Testis (tissue), 3 donors: Measurements from ENCODE around the gene MAGI2. TPM values are rescaled to one million over a fixed set of nuclear protein-coding genes. Genes with fewer than 3 reads are reported as not detected.

Source experiments
- DNase-seq: peaks from one replicate; pipeline ENCODE4 v3.0.0-alpha.2; 2019
- H3K27ac ChIP-seq, 2 donors: fragments of 200-600 bp; sonication (generic); one replicate each; pipeline ENCODE4 v1.5.1; 2019
- H3K27me3 ChIP-seq: fragments of 200-600 bp; sonication (generic); one replicate; pipeline ENCODE4 v1.5.1; 2019
- H3K36me3 ChIP-seq: fragments of 200-600 bp; sonication (generic); one replicate; pipeline ENCODE4 v1.5.1; 2017; ENCODE audit warnings: low read depth; ENCODE audit errors: missing control alignments
- H3K4me1 ChIP-seq: fragments of 200-600 bp; sonication (generic); one replicate; pipeline ENCODE4 v1.5.1; 2019
- H3K4me3 ChIP-seq, 2 donors: fragments of 200-600 bp; sonication (generic); one replicate each; pipeline ENCODE4 v1.5.1; 2017 to 2019
- H3K9me3 ChIP-seq: fragments of 200-600 bp; sonication (generic); one replicate; pipeline ENCODE4 v1.5.1; 2017
- CTCF ChIP-seq, 3 experiments: fragments of 450-650 bp in 2 of 3; fragments of 200-600 bp in 1 of 3; sonication (generic) in 1 of 3; IDR thresholded peaks; one replicate each; pipeline ENCODE4 v1.5.1; 2016 to 2019; ENCODE audit warnings: antibody characterized with exemption in 3 of 3, mild to moderate bottlenecking in 2 of 3, moderate library complexity in 1 of 3
- POLR2A ChIP-seq: fragments of 450-650 bp; IDR thresholded peaks from one replicate; pipeline ENCODE4 v1.6.1; 2017; ENCODE audit warnings: antibody characterized with exemption, mild to moderate bottlenecking, moderate library complexity
- WGBS, 2 donors: methylation state at CpG; one replicate each; pipeline ENCODE4 v1.1.5; 2018; 5-methylcytosine and 5-hydroxymethylcytosine counted together
- intact Hi-C: fragments of 100-400 bp; cut with DNase I; formaldehyde crosslinking; loops from one replicate; pipeline ENCODE4 v1.15.1; 2023; ENCODE audit warnings: low total_unique reads
- polyA plus RNA-seq: library from polyadenylated mRNA; stranded (reverse); fragments of 350-450 nt; fragmentation: Illumina TruSeq; extraction: RNeasy Lipid Tissue Mini Kit (QIAGEN cat#74804); gene quantifications from one replicate; pipeline ENCODE4 v1.2.3, GENCODE V29; 2014; ENCODE audit warnings: low read depth, low replicate concordance; ENCODE audit not compliant: insufficient read depth
- total RNA-seq, 2 donors: library from RNA; depleted of rRNA; stranded (reverse); fragments of >200 nt; gene quantifications; one replicate each; pipeline ENCODE4 v1.2.3, GENCODE V29; 2016

Gene MAGI2
- total and polyA plus RNA-seq, 3 donors from 2014 or later, result 11.2 to 13.1 (median 12.4) TPM

DNA sequence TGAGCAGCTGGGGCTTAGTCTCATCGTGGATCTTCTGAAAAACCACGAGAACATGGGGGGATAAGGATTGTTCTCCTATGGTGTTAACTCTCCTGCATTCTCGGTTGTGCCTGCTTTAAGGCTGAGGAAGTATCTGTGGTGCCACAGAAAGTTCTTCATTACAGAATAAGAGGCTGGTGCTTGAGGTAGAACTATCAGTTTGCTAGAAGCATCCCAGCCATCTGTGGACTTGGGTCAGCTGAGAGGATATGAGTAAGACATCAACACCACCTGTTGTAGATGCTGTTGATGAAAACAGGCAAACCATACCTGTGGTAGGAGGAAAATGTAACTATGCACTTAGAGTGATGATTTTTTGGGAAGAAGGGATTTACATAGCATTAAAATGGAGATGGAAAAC is 1238.3 kb downstream of the MAGI2 start:
- WGBS, 2 donors, result 89 to 92% methylated on average over 3 of the region's 3 CpGs
- Histone ChIP-seq H3K27me3 (no peaks in the 10 kb centered on the region), H3K27ac (no peak overlapping the region), H3K4me1 (no peaks in the 10 kb centered on the region), H3K36me3 (no peaks in the 10 kb centered on the region), H3K9me3 (no peaks in the 10 kb centered on the region), H3K4me3 (no peak overlapping the region)
- intact Hi-C loops, result no loop called here
- DNase-seq, result no peak
- no peak for TF ChIP-seq POLR2A

DNA sequence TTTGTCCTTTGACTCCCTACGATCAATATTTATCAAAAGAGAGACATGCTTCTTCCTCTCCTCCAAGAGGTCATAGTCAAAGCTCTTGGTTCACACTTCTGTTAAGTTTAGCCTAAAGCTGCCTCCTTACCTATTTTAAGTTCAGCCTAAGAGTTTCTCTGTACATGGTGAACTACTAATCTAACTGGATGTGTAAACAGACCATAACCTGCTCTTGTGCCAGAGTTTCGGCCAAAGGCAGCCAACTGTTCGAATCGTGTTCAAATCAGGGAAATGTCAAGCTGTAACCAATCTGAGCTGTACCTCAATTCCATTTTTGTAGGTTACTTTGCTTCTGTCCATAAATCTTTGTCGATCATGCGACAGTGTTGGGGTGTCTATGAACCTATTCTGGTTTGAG is 1240.1 kb downstream of the MAGI2 start:
- no peaks in the 10 kb centered on the region for H3K27me3 ChIP-seq
- no peaks in the 10 kb centered on the region for H3K9me3 ChIP-seq
- TF ChIP-seq POLR2A, result no peak
- no peak for TF ChIP-seq CTCF (IDR thresholded peaks at IDR 0.05)
- intact Hi-C loops, result no loop called here
- no peak for DNase-seq
- WGBS, 2 donors, result 90 to 93% methylated on average over 6 of the region's 6 CpGs
- no peak overlapping the region for H3K27ac ChIP-seq
- H3K4me3 ChIP-seq, result no peak overlapping the region
- no peaks in the 10 kb centered on the region for H3K36me3 ChIP-seq
- no peaks in the 10 kb centered on the region for H3K4me1 ChIP-seq

DNA sequence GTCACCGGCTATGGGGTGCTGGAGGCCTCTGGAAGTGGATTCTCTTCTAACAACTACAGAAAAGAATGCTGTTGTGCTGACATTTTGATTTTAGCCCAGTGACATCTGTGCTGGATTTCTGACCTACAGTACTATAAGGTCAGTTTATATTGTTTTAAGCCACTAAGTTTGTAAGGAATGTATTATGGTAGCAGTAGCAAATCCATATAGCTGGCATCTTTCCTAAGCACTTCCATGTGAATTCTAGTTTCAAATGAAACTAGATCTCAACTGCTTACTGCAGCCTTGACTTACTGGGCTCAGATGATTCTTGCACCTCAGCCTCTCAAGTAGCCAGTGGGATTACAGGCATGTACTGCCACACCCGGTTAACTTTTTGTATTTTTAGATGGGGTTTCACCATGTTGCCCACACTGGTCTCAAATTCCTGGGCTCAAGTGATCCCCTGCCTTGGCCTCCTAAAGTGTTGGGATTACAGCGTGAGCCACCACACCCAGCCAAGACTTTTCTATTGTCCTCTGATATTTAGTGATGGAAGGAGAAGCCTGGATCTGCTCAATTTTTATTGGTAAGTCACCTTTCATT is 1240.9 kb downstream of the MAGI2 start:
- WGBS, 2 donors, result 94 to 99% methylated on average over 3 of the region's 3 CpGs
- TF ChIP-seq POLR2A, result no peak
- TF ChIP-seq CTCF (IDR thresholded peaks at IDR 0.05), result no peak
- Histone ChIP-seq H3K4me1 (no peaks in the 10 kb centered on the region), H3K9me3 (no peaks in the 10 kb centered on the region), H3K27me3 (no peaks in the 10 kb centered on the region), H3K27ac (no peak overlapping the region), H3K36me3 (no peaks in the 10 kb centered on the region), H3K4me3 (no peak overlapping the region)
- no peak for DNase-seq
- intact Hi-C loops, result no loop called here

DNA sequence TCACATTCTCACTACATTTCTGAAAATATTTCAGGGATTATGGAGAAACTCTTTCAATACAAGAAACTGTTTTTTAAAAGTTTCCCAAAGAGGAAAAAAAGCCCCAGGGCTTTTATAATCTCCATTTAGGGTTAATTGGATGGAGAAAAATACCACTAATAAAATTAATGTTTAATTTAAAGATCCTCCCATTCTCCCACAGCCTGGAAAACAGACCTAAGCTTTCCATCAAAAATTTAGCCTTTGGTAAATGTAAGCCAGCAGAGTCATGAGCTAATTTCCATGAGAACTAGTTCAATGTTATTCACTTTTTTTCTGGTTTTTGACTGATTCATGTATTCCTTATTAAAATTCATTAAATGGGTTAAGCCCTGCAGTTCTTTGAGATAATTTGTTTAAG is 1246.2 kb downstream of the MAGI2 start:
- Histone ChIP-seq H3K27me3 (no peaks in the 10 kb centered on the region), H3K9me3 (no peaks in the 10 kb centered on the region), H3K36me3 (no peaks in the 10 kb centered on the region), H3K4me1 (no peaks in the 10 kb centered on the region), H3K4me3 (no peak overlapping the region), H3K27ac (no peak overlapping the region)
- intact Hi-C loops, result no loop called here
- TF ChIP-seq POLR2A (no peak), CTCF (IDR thresholded peaks at IDR 0.05) (no peak)
- no peak for DNase-seq

- Histone ChIP-seq H3K27me3 (no peaks in the 10 kb centered on the region), H3K4me3 (no peak overlapping the region), H3K36me3 (no peaks in the 10 kb centered on the region), H3K9me3 (no peaks in the 10 kb centered on the region), H3K27ac (no peak overlapping the region), H3K4me1 (no peaks in the 10 kb centered on the region)
- 73 to 74% methylated on average over 2 of the region's 2 CpGs for WGBS, 2 donors
- DNase-seq, result no peak
- intact Hi-C loops, result no loop called here
- TF ChIP-seq CTCF (IDR thresholded peaks at IDR 0.05), result no peak
- no peak for TF ChIP-seq POLR2A
Measured at GRCh38 chr7:78206769-78207168, 1246.7 kb downstream of the MAGI2 start.
